Measurements from ENCODE around the gene EEFSEC. TPM values are rescaled to one million over a fixed set of nuclear protein-coding genes. Genes with fewer than 3 reads are reported as not detected.

Gene EEFSEC
- total RNA-seq, 1 donor from 2014 or later = 7.1 TPM

GRCh38 chr3:128285967-128286321 lies 132.7 kb downstream of the EEFSEC start:
- no peak for TF ChIP-seq CTCF (IDR thresholded peaks at IDR 0.05; ENCODE audit: unreplicated experiment)
- no peak overlapping the region for H3K27ac Mint-ChIP-seq (ENCODE audit: unreplicated experiment)
- no peak for DNase-seq (ENCODE audit: low spot score)
- H3K4me1 Mint-ChIP-seq (ENCODE audit: unreplicated experiment) = peaks cover 10% of the 10 kb centered on the region
- H3K27me3 Mint-ChIP-seq (ENCODE audit: unreplicated experiment) = peaks cover 8% of the 10 kb centered on the region
- H3K4me3 Mint-ChIP-seq (ENCODE audit: unreplicated experiment) = no peak overlapping the region
- H3K9me3 Mint-ChIP-seq (ENCODE audit: unreplicated experiment) = no peaks in the 10 kb centered on the region
- H3K36me3 Mint-ChIP-seq (ENCODE audit: low read depth, unreplicated experiment) = no peaks in the 10 kb centered on the region

- Mint-ChIP-seq H3K4me3 (ENCODE audit: unreplicated experiment) (no peak overlapping the region), H3K27me3 (ENCODE audit: unreplicated experiment) (peaks cover 6% of the 10 kb centered on the region), H3K36me3 (ENCODE audit: low read depth, unreplicated experiment) (no peaks in the 10 kb centered on the region), H3K27ac (ENCODE audit: unreplicated experiment) (no peak overlapping the region), H3K9me3 (ENCODE audit: unreplicated experiment) (no peaks in the 10 kb centered on the region), H3K4me1 (ENCODE audit: unreplicated experiment) (peaks cover 10% of the 10 kb centered on the region)
- no peak for DNase-seq (ENCODE audit: low spot score)
- TF ChIP-seq CTCF (IDR thresholded peaks at IDR 0.05; ENCODE audit: unreplicated experiment) = no peak
Measured at GRCh38 chr3:128286691-128287090, 133.4 kb downstream of the EEFSEC start.

- Mint-ChIP-seq H3K36me3 (ENCODE audit: low read depth, unreplicated experiment) (no peaks in the 10 kb centered on the region), H3K27ac (ENCODE audit: unreplicated experiment) (no peak overlapping the region), H3K4me3 (ENCODE audit: unreplicated experiment) (no peak overlapping the region), H3K4me1 (ENCODE audit: unreplicated experiment) (peaks cover 10% of the 10 kb centered on the region), H3K9me3 (ENCODE audit: unreplicated experiment) (no peaks in the 10 kb centered on the region), H3K27me3 (ENCODE audit: unreplicated experiment) (peaks cover 6% of the 10 kb centered on the region)
- no peak for TF ChIP-seq CTCF (IDR thresholded peaks at IDR 0.05; ENCODE audit: unreplicated experiment)
- DNase-seq (ENCODE audit: low spot score) = no peak
Measured at GRCh38 chr3:128287216-128287615, 133.9 kb downstream of the EEFSEC start.

GRCh38 chr3:128289534-128289933 lies 136.3 kb downstream of the EEFSEC start:
- no peak for DNase-seq (ENCODE audit: low spot score)
- Mint-ChIP-seq H3K36me3 (ENCODE audit: low read depth, unreplicated experiment) (no peaks in the 10 kb centered on the region), H3K27me3 (ENCODE audit: unreplicated experiment) (peaks cover 4% of the 10 kb centered on the region), H3K27ac (ENCODE audit: unreplicated experiment) (no peak overlapping the region), H3K4me3 (ENCODE audit: unreplicated experiment) (no peak overlapping the region), H3K9me3 (ENCODE audit: unreplicated experiment) (no peaks in the 10 kb centered on the region), H3K4me1 (ENCODE audit: unreplicated experiment) (peaks cover 14% of the 10 kb centered on the region)
- TF ChIP-seq CTCF (IDR thresholded peaks at IDR 0.05; ENCODE audit: unreplicated experiment) = no peak

GRCh38 chr3:128290484-128290883 lies 137.2 kb downstream of the EEFSEC start:
- no peaks in the 10 kb centered on the region for H3K36me3 Mint-ChIP-seq (ENCODE audit: low read depth, unreplicated experiment)
- H3K4me3 Mint-ChIP-seq (ENCODE audit: unreplicated experiment) = no peak overlapping the region
- no peaks in the 10 kb centered on the region for H3K9me3 Mint-ChIP-seq (ENCODE audit: unreplicated experiment)
- H3K27ac Mint-ChIP-seq (ENCODE audit: unreplicated experiment) = no peak overlapping the region
- no peak for DNase-seq (ENCODE audit: low spot score)
- no peak for TF ChIP-seq CTCF (IDR thresholded peaks at IDR 0.05; ENCODE audit: unreplicated experiment)
- peaks cover 3% of the 10 kb centered on the region for H3K27me3 Mint-ChIP-seq (ENCODE audit: unreplicated experiment)
- peaks cover 14% of the 10 kb centered on the region for H3K4me1 Mint-ChIP-seq (ENCODE audit: unreplicated experiment)
